Right lung (tissue), 5 donors: Measurements from ENCODE around the gene TKT. TPM values are rescaled to one million over a fixed set of nuclear protein-coding genes. Genes with fewer than 3 reads are reported as not detected.

Experiments
- DNase-seq, 2 donors: peaks; one replicate each; pipeline ENCODE4 v3.0.0-alpha.2; 2013
- polyA plus RNA-seq, 5 donors: library from polyadenylated mRNA; unstranded; fragments of 120-200 nt; gene quantifications; one replicate each; pipeline versions ENCODE4 v1.2.1 to v1.2.3, GENCODE V29; 2013; ENCODE audit warnings: inconsistent platforms in 1 of 5, low replicate concordance in 1 of 5; ENCODE audit not compliant: insufficient read length in 5 of 5, insufficient read depth in 1 of 5

TKT gene
- polyA plus RNA-seq, 5 donors = 161 to 273 (median 228) TPM

GRCh38 chr3:53182764-53183355 lies 73.0 kb downstream of the TKT start:
- DNase-seq = no peak

- DNase-seq = no peak
Observed at GRCh38 chr3:53181528-53181927, 74.3 kb downstream of the TKT start.

GRCh38 chr3:53181024-53181371 lies 74.8 kb downstream of the TKT start:
- no peak for DNase-seq

GRCh38 chr3:53180305-53181023 lies 75.4 kb downstream of the TKT start:
- no peak for DNase-seq

GRCh38 chr3:53179580-53179979 lies 76.2 kb downstream of the TKT start:
- DNase-seq = no peak

- DNase-seq = no peak
Observed at GRCh38 chr3:53178246-53178645, 77.6 kb downstream of the TKT start.

- no peak for DNase-seq
Observed at GRCh38 chr3:53175613-53176540, 79.9 kb downstream of the TKT start.

Other genes starting within 250 kb of the TKT start
- gene SFMBT1, start 209.9 kb downstream of the TKT start, polyA plus RNA-seq = 10 to 100 TPM in 1 of 5 donors, 1 to 10 TPM in 4; 7.4 to 10.9 (median 7.9) TPM
- gene RFT1, start 125.6 kb downstream of the TKT start, polyA plus RNA-seq = 10 to 100 TPM; 21.3 to 25.4 (median 24.6) TPM
- gene PRKCD, start 94.8 kb downstream of the TKT start, polyA plus RNA-seq = 10 to 100 TPM; 38.6 to 54.7 (median 52.4) TPM
- 10 to 100 TPM; 25.7 to 39.7 (median 31.3) TPM for gene DCP1A, start 91.5 kb upstream of the TKT start, polyA plus RNA-seq
- 10 to 100 TPM; 41.9 to 56.4 (median 53.0) TPM for gene CACNA1D, start 238.6 kb upstream of the TKT start, polyA plus RNA-seq